GM23338 (cell line): ENCODE results near the gene IGF1R. TPM values are rescaled to one million over a fixed set of nuclear protein-coding genes. Genes with fewer than 3 reads are reported as not detected.

ENCODE experiments used
- ATAC-seq: fragments of 200-7000 bp; cut with Tn5 transposase; 3 replicates; pipeline ENCODE4 v1.9.1; 2020
- DNase-seq: peaks from one replicate; pipeline ENCODE4 v3.0.0-alpha.2; 2015; ENCODE audit warnings: low spot score
- H2AFZ ChIP-seq: fragments of 200-600 bp; sonication (generic); 2 replicates; pipeline ENCODE4 v1.8.0; 2016; ENCODE audit warnings: antibody characterized with exemption, mild to moderate bottlenecking, moderate library complexity
- H3F3A ChIP-seq: fragments of 200-600 bp; sonication (generic); replicated peaks from 2 replicates; pipeline ENCODE4 v1.8.0; 2017; ENCODE audit warnings: antibody characterized with exemption, mixed run types, low read depth
- H3K27ac ChIP-seq: fragments of 200-600 bp; sonication (generic); 2 replicates; pipeline ENCODE4 v1.6.1; 2016; ENCODE audit warnings: low read depth
- H3K27me3 ChIP-seq: fragments of 200-600 bp; sonication (generic); 2 replicates; pipeline ENCODE4 v1.8.0; 2016; ENCODE audit warnings: mild to moderate bottlenecking, mixed run types, moderate library complexity; ENCODE audit not compliant: insufficient read depth
- H3K36me3 ChIP-seq: fragments of 200-600 bp; sonication (generic); 2 replicates; pipeline ENCODE4 v1.8.0; 2016; ENCODE audit warnings: mild to moderate bottlenecking; ENCODE audit not compliant: insufficient read depth
- H3K4me1 ChIP-seq: fragments of 200-600 bp; sonication (generic); 2 replicates; pipeline ENCODE4 v1.8.0; 2016; ENCODE audit warnings: mild to moderate bottlenecking, moderate library complexity; ENCODE audit not compliant: insufficient read depth
- H3K4me2 ChIP-seq: fragments of 200-600 bp; sonication (generic); 2 replicates; pipeline ENCODE4 v1.7.1; 2017; ENCODE audit warnings: mixed run types
- H3K4me3 ChIP-seq: fragments of 200-600 bp; sonication (generic); 2 replicates; pipeline ENCODE4 v1.6.1; 2016; ENCODE audit warnings: mixed run types
- H3K79me2 ChIP-seq: fragments of 200-600 bp; sonication (generic); replicated peaks from 2 replicates; pipeline ENCODE4 v1.8.0; 2017; ENCODE audit warnings: mild to moderate bottlenecking; ENCODE audit not compliant: insufficient read depth
- H3K9me2 ChIP-seq: fragments of 200-600 bp; sonication (generic); 2 replicates; pipeline ENCODE4 v1.8.0; 2017; ENCODE audit not compliant: insufficient read depth
- H4K20me1 ChIP-seq: fragments of 200-600 bp; sonication (generic); replicated peaks from 2 replicates; pipeline ENCODE4 v1.8.0; 2017; ENCODE audit warnings: mild to moderate bottlenecking; ENCODE audit not compliant: insufficient read depth
- H3K27ac Mint-ChIP-seq: 2 replicates; pipeline ENCODE4 v1.8.0; 2020; ENCODE audit warnings: inconsistent platforms, mild to moderate bottlenecking, moderate library complexity, mixed read lengths
- H3K27me3 Mint-ChIP-seq: 3 replicates; pipeline ENCODE4 v1.8.0; 2022; ENCODE audit warnings: low read depth, mild to moderate bottlenecking, moderate library complexity, mixed read lengths, inconsistent platforms; ENCODE audit not compliant: insufficient read depth, poor library complexity
- H3K36me3 Mint-ChIP-seq: 3 replicates; pipeline ENCODE4 v1.8.0; 2021; ENCODE audit warnings: low read depth, mild to moderate bottlenecking, inconsistent platforms, moderate library complexity, mixed read lengths
- H3K4me1 Mint-ChIP-seq: 3 replicates; pipeline ENCODE4 v1.8.0; 2020; ENCODE audit warnings: mild to moderate bottlenecking, inconsistent platforms, mixed read lengths
- H3K4me3 Mint-ChIP-seq: 3 replicates; pipeline ENCODE4 v1.8.0; 2021; ENCODE audit warnings: moderate library complexity, mild to moderate bottlenecking, inconsistent platforms, mixed read lengths
- H3K9me3 Mint-ChIP-seq: 3 replicates; pipeline ENCODE4 v1.8.0; 2020; ENCODE audit warnings: moderate library complexity, mild to moderate bottlenecking, inconsistent platforms, mixed read lengths
- CREB1 ChIP-seq: fragments of 250-450 bp; sonication (Bioruptor Pico); IDR thresholded peaks from 2 replicates; pipeline ENCODE4 v1.5.0; 2020; ENCODE audit warnings: low read depth, mild to moderate bottlenecking, moderate library complexity
- ETS1 ChIP-seq: IDR thresholded peaks from 2 replicates; pipeline ENCODE4 v1.6.1; 2016; ENCODE audit warnings: antibody characterized with exemption
- EZH2 ChIP-seq: fragments of 200-600 bp; sonication (generic); IDR thresholded peaks from one replicate; pipeline ENCODE4 v1.8.0; 2017; ENCODE audit warnings: antibody characterized with exemption, mild to moderate bottlenecking, low read depth; ENCODE audit not compliant: unreplicated experiment
- EZH2phosphoT487 ChIP-seq: fragments of 200-600 bp; sonication (generic); IDR thresholded peaks from one replicate; pipeline ENCODE4 v1.8.1; 2018; ENCODE audit warnings: antibody characterized with exemption; ENCODE audit not compliant: unreplicated experiment
- JUNB ChIP-seq: IDR thresholded peaks from one replicate; pipeline ENCODE4 v1.6.1; 2016; ENCODE audit warnings: antibody characterized with exemption; ENCODE audit not compliant: unreplicated experiment
- POLR2AphosphoS5 ChIP-seq: IDR thresholded peaks from 2 replicates; pipeline ENCODE4 v1.6.1; 2016; ENCODE audit warnings: antibody characterized with exemption, low read depth
- STAT1 ChIP-seq: IDR thresholded peaks from one replicate; pipeline ENCODE4 v1.6.1; 2016; ENCODE audit warnings: antibody characterized with exemption; ENCODE audit not compliant: unreplicated experiment
- ZNF114 ChIP-seq: fragments of 250-450 bp; sonication (Bioruptor Pico); IDR thresholded peaks from 2 replicates; pipeline ENCODE4 v1.5.0; 2020; ENCODE audit warnings: mild to moderate bottlenecking, moderate library complexity
- ZNF331 ChIP-seq: fragments of 250-450 bp; sonication (Bioruptor Pico); IDR thresholded peaks from 2 replicates; pipeline ENCODE4 v1.5.0; 2020; ENCODE audit warnings: low read depth, mild to moderate bottlenecking, moderate library complexity
- polyA plus RNA-seq: library from polyadenylated mRNA; unstranded; fragments of >200 nt; fragmentation: Nextera tagmentation; extraction: Ambion mirVana; gene quantifications from 2 replicates; pipeline ENCODE4 v1.2.1, GENCODE V29; 2016
- total RNA-seq: library from RNA; depleted of rRNA; stranded (reverse); fragments of >200 nt; shearing (Covaris generic); gene quantifications from 2 replicates; pipeline ENCODE4 v1.2.3, GENCODE V29; 2014
- TF ChIP-seq, protein P1 (sequence below), 2 experiments: fragments of 200-600 bp in 1 of 2; sonication (generic) in 1 of 2; conservative IDR thresholded peaks; 2 replicates each; pipeline versions ENCODE4 v1.5.1 to v1.6.1; 2016 to 2017; ENCODE audit warnings: antibody characterized with exemption in 2 of 2, low read depth in 2 of 2, mild to moderate bottlenecking in 2 of 2, moderate library complexity in 1 of 2
- TF ChIP-seq, protein P2 (sequence below): IDR thresholded peaks from one replicate; pipeline ENCODE4 v1.6.1; 2018; ENCODE audit warnings: antibody characterized with exemption; ENCODE audit not compliant: unreplicated experiment
- TF ChIP-seq, protein P3 (sequence below): fragments of 250-450 bp; sonication (Bioruptor Pico); IDR thresholded peaks from 2 replicates; pipeline ENCODE4 v1.5.0; 2020; ENCODE audit warnings: mild to moderate bottlenecking, moderate library complexity

Gene IGF1R
- total and polyA plus RNA-seq, 2 experiments from 2014 or later, result 20.4 to 92.2 TPM

GRCh38 chr15:98859149-98859548 lies 210.8 kb downstream of the IGF1R start:
- H3K27me3 Mint-ChIP-seq, result peaks cover 9% of the 10 kb centered on the region
- no peaks in the 10 kb centered on the region for H3K27me3 ChIP-seq
- H3K79me2 ChIP-seq, result peaks cover 100% of the 10 kb centered on the region
- no peak overlapping the region for H2AFZ ChIP-seq
- no peak overlapping the region for H3K4me3 Mint-ChIP-seq
- TF ChIP-seq, protein P1, sequence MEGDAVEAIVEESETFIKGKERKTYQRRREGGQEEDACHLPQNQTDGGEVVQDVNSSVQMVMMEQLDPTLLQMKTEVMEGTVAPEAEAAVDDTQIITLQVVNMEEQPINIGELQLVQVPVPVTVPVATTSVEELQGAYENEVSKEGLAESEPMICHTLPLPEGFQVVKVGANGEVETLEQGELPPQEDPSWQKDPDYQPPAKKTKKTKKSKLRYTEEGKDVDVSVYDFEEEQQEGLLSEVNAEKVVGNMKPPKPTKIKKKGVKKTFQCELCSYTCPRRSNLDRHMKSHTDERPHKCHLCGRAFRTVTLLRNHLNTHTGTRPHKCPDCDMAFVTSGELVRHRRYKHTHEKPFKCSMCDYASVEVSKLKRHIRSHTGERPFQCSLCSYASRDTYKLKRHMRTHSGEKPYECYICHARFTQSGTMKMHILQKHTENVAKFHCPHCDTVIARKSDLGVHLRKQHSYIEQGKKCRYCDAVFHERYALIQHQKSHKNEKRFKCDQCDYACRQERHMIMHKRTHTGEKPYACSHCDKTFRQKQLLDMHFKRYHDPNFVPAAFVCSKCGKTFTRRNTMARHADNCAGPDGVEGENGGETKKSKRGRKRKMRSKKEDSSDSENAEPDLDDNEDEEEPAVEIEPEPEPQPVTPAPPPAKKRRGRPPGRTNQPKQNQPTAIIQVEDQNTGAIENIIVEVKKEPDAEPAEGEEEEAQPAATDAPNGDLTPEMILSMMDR (conservative IDR thresholded peaks at IDR 0.05; ENCODE audit: low read depth in 2 of 2), result no peak
- TF ChIP-seq EZH2phosphoT487, result no peak
- TF ChIP-seq CREB1 (CRISPR knock-in tag), result no peak
- no peak for TF ChIP-seq ZNF114 (CRISPR knock-in tag)
- TF ChIP-seq STAT1, result no peak
- TF ChIP-seq, protein P2, sequence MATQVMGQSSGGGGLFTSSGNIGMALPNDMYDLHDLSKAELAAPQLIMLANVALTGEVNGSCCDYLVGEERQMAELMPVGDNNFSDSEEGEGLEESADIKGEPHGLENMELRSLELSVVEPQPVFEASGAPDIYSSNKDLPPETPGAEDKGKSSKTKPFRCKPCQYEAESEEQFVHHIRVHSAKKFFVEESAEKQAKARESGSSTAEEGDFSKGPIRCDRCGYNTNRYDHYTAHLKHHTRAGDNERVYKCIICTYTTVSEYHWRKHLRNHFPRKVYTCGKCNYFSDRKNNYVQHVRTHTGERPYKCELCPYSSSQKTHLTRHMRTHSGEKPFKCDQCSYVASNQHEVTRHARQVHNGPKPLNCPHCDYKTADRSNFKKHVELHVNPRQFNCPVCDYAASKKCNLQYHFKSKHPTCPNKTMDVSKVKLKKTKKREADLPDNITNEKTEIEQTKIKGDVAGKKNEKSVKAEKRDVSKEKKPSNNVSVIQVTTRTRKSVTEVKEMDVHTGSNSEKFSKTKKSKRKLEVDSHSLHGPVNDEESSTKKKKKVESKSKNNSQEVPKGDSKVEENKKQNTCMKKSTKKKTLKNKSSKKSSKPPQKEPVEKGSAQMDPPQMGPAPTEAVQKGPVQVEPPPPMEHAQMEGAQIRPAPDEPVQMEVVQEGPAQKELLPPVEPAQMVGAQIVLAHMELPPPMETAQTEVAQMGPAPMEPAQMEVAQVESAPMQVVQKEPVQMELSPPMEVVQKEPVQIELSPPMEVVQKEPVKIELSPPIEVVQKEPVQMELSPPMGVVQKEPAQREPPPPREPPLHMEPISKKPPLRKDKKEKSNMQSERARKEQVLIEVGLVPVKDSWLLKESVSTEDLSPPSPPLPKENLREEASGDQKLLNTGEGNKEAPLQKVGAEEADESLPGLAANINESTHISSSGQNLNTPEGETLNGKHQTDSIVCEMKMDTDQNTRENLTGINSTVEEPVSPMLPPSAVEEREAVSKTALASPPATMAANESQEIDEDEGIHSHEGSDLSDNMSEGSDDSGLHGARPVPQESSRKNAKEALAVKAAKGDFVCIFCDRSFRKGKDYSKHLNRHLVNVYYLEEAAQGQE, result no peak
- TF ChIP-seq JUNB, result no peak
- no peak for TF ChIP-seq ETS1
- no peak for TF ChIP-seq EZH2
- TF ChIP-seq, protein P3, sequence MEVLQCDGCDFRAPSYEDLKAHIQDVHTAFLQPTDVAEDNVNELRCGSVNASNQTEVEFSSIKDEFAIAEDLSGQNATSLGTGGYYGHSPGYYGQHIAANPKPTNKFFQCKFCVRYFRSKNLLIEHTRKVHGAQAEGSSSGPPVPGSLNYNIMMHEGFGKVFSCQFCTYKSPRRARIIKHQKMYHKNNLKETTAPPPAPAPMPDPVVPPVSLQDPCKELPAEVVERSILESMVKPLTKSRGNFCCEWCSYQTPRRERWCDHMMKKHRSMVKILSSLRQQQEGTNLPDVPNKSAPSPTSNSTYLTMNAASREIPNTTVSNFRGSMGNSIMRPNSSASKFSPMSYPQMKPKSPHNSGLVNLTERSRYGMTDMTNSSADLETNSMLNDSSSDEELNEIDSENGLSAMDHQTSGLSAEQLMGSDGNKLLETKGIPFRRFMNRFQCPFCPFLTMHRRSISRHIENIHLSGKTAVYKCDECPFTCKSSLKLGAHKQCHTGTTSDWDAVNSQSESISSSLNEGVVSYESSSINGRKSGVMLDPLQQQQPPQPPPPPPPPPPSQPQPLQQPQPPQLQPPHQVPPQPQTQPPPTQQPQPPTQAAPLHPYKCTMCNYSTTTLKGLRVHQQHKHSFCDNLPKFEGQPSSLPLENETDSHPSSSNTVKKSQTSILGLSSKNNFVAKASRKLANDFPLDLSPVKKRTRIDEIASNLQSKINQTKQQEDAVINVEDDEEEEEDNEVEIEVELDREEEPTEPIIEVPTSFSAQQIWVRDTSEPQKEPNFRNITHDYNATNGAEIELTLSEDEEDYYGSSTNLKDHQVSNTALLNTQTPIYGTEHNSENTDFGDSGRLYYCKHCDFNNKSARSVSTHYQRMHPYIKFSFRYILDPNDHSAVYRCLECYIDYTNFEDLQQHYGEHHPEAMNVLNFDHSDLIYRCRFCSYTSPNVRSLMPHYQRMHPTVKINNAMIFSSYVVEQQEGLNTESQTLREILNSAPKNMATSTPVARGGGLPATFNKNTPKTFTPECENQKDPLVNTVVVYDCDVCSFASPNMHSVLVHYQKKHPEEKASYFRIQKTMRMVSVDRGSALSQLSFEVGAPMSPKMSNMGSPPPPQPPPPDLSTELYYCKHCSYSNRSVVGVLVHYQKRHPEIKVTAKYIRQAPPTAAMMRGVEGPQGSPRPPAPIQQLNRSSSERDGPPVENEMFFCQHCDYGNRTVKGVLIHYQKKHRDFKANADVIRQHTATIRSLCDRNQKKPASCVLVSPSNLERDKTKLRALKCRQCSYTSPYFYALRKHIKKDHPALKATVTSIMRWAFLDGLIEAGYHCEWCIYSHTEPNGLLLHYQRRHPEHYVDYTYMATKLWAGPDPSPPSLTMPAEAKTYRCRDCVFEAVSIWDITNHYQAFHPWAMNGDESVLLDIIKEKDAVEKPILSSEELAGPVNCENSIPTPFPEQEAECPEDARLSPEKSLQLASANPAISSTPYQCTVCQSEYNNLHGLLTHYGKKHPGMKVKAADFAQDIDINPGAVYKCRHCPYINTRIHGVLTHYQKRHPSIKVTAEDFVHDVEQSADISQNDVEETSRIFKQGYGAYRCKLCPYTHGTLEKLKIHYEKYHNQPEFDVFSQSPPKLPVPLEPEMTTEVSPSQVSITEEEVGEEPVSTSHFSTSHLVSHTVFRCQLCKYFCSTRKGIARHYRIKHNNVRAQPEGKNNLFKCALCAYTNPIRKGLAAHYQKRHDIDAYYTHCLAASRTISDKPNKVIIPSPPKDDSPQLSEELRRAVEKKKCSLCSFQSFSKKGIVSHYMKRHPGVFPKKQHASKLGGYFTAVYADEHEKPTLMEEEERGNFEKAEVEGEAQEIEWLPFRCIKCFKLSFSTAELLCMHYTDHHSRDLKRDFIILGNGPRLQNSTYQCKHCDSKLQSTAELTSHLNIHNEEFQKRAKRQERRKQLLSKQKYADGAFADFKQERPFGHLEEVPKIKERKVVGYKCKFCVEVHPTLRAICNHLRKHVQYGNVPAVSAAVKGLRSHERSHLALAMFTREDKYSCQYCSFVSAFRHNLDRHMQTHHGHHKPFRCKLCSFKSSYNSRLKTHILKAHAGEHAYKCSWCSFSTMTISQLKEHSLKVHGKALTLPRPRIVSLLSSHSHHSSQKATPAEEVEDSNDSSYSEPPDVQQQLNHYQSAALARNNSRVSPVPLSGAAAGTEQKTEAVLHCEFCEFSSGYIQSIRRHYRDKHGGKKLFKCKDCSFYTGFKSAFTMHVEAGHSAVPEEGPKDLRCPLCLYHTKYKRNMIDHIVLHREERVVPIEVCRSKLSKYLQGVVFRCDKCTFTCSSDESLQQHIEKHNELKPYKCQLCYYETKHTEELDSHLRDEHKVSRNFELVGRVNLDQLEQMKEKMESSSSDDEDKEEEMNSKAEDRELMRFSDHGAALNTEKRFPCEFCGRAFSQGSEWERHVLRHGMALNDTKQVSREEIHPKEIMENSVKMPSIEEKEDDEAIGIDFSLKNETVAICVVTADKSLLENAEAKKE (CRISPR knock-in tag), result no peak
- no peak for TF ChIP-seq ZNF331
- TF ChIP-seq POLR2AphosphoS5, result no peak
- ATAC-seq, result no peak
- H3K27ac ChIP-seq, result no peak overlapping the region
- no peaks in the 10 kb centered on the region for H3K9me3 Mint-ChIP-seq
- DNase-seq, result no peak
- no peak overlapping the region for H3K4me3 ChIP-seq
- H3K4me1 Mint-ChIP-seq, result peaks cover 87% of the 10 kb centered on the region
- no peaks in the 10 kb centered on the region for H3K36me3 ChIP-seq
- no peak overlapping the region for H3K4me2 ChIP-seq
- no peaks in the 10 kb centered on the region for H3K36me3 Mint-ChIP-seq
- no peaks in the 10 kb centered on the region for H3K9me2 ChIP-seq
- H3K27ac Mint-ChIP-seq, result no peak overlapping the region
- peaks cover 34% of the 10 kb centered on the region; the same call in 1 of the 2 replicates for H4K20me1 ChIP-seq
- no peaks in the 10 kb centered on the region for H3F3A ChIP-seq
- H3K4me1 ChIP-seq, result peaks cover 95% of the 10 kb centered on the region
